ENCODE measurements around the gene ZBED4.

DNA sequence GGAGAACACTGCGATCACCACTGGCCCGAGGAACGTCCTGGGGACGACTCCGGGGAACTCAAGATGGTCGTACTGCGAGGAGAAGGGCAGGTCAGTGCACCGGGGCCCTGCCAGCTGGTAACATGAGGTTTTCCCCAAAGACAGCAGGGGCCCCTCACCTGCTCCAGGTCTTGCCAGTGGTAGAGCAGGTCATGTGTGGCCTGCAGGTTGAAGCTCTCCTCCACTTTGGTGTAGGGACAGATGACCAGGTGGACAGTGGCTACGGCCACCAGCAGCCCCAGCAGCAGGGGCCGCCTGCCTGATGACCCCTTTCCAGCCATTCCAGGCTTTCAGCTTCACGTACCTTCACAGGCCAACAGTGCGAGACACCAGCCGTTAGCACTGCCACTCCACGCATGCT is 59.8 kb downstream of the ZBED4 start:
- TF ChIP-seq, protein P1, sequence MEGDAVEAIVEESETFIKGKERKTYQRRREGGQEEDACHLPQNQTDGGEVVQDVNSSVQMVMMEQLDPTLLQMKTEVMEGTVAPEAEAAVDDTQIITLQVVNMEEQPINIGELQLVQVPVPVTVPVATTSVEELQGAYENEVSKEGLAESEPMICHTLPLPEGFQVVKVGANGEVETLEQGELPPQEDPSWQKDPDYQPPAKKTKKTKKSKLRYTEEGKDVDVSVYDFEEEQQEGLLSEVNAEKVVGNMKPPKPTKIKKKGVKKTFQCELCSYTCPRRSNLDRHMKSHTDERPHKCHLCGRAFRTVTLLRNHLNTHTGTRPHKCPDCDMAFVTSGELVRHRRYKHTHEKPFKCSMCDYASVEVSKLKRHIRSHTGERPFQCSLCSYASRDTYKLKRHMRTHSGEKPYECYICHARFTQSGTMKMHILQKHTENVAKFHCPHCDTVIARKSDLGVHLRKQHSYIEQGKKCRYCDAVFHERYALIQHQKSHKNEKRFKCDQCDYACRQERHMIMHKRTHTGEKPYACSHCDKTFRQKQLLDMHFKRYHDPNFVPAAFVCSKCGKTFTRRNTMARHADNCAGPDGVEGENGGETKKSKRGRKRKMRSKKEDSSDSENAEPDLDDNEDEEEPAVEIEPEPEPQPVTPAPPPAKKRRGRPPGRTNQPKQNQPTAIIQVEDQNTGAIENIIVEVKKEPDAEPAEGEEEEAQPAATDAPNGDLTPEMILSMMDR (IDR thresholded peaks at IDR 0.05; ENCODE audit: low read depth, low read length): no peak
- no peak for TF ChIP-seq EZH2phosphoT487 (IDR thresholded peaks at IDR 0.05; ENCODE audit: low read depth)

Data from OCI-LY3 (cell line).